IMR-90 (cell line): Measurements from ENCODE around the gene MTA1. TPM values are rescaled to one million over a fixed set of nuclear protein-coding genes. Genes with fewer than 3 reads are reported as not detected.

Experiments
- ATAC-seq: fragments of 200-7000 bp; cut with Tn5 transposase; 2 replicates; pipeline ENCODE4 v1.9.1; 2020; ENCODE audit warnings: low read depth, mild to moderate bottlenecking, moderate library complexity
- BruUV-seq: library from RNA; stranded (reverse); fragments of 400-500 nt; replicated peaks from 2 replicates; lab custom pipeline; 2021; lab: Mats Ljungman, UMichigan
- CTCF ChIA-PET: fragments of 300-600 bp; formaldehyde crosslinking; extraction: SDS; loops from one replicate; lab custom pipeline; 2021; ENCODE audit warnings: antibody characterized with exemption; lab: Yijun Ruan, JAX
- POLR2A ChIA-PET: fragments of 300-600 bp; sonication (Branson Sonifier 250); formaldehyde crosslinking; loops from one replicate; lab custom pipeline; 2022; ENCODE audit warnings: antibody characterized with exemption; ENCODE audit not compliant: unreplicated experiment; lab: Charles Lee
- DNase-seq: peaks from one replicate; pipeline ENCODE4 v3.0.0; 2013
- H2AFZ ChIP-seq: replicated peaks from 2 replicates; pipeline ENCODE3; 2013; ENCODE audit warnings: low read length, mild to moderate bottlenecking; ENCODE audit not compliant: poor library complexity
- H2AK5ac ChIP-seq: 2 replicates; pipeline ENCODE4 v1.6.1; 2013; ENCODE audit warnings: low read depth, low read length, inconsistent platforms
- H2AK9ac ChIP-seq: replicated peaks from 2 replicates; pipeline ENCODE3; 2013; ENCODE audit warnings: mild to moderate bottlenecking, low read depth, low read length, moderate library complexity; ENCODE audit not compliant: poor library complexity
- H2BK120ac ChIP-seq: 2 replicates; pipeline ENCODE4 v1.6.1; 2013; ENCODE audit warnings: low read depth, low read length, inconsistent platforms
- H2BK15ac ChIP-seq: 3 replicates; pipeline ENCODE4 v1.6.1; 2013; ENCODE audit warnings: low read depth, low read length, inconsistent platforms
- H2BK20ac ChIP-seq: 2 replicates; pipeline ENCODE4 v1.6.1; 2013; ENCODE audit warnings: low read depth, mild to moderate bottlenecking, inconsistent platforms, low read length, moderate library complexity
- H2BK5ac ChIP-seq: 2 replicates; pipeline ENCODE4 v1.6.1; 2013; ENCODE audit warnings: mild to moderate bottlenecking, low read depth, low read length, inconsistent platforms; ENCODE audit not compliant: poor library complexity, severe bottlenecking
- H3K14ac ChIP-seq: replicated peaks from 2 replicates; pipeline ENCODE4 v1.6.1; 2013; ENCODE audit warnings: low read depth, low read length, inconsistent platforms
- H3K18ac ChIP-seq: 2 replicates; pipeline ENCODE4 v1.6.1; 2013; ENCODE audit warnings: low read depth, low read length, control low read depth
- H3K23ac ChIP-seq: 2 replicates; pipeline ENCODE4 v1.6.1; 2013; ENCODE audit warnings: low read depth, low read length, inconsistent platforms
- H3K27ac ChIP-seq: 2 replicates; pipeline ENCODE4 v1.5.1; 2013; ENCODE audit warnings: mild to moderate bottlenecking, control low read depth, low read length; ENCODE audit not compliant: insufficient read depth
- H3K27me3 ChIP-seq: 2 replicates; pipeline ENCODE4 v1.6.1; 2013; ENCODE audit warnings: low read length; ENCODE audit not compliant: control insufficient read depth, insufficient read depth
- H3K36me3 ChIP-seq: 2 replicates; pipeline ENCODE4 v1.6.1; 2013; ENCODE audit warnings: low read length, mixed read lengths; ENCODE audit not compliant: control insufficient read depth, insufficient read depth
- H3K4ac ChIP-seq: 2 replicates; pipeline ENCODE4 v1.6.1; 2013; ENCODE audit warnings: low read depth, low read length, inconsistent platforms
- H3K4me1 ChIP-seq: 2 replicates; pipeline ENCODE4 v1.6.1; 2013; ENCODE audit warnings: low read length, mixed read lengths; ENCODE audit not compliant: control insufficient read depth, insufficient read depth
- H3K4me2 ChIP-seq: 2 replicates; pipeline ENCODE4 v1.6.1; 2013; ENCODE audit warnings: low read depth, mild to moderate bottlenecking, control low read depth, low read length, moderate library complexity
- H3K4me3 ChIP-seq: 2 replicates; pipeline ENCODE4 v1.5.1; 2013; ENCODE audit warnings: low read depth, mild to moderate bottlenecking, control low read depth, low read length, moderate library complexity; ENCODE audit not compliant: insufficient read depth
- H3K56ac ChIP-seq: 2 replicates; pipeline ENCODE4 v1.6.1; 2013; ENCODE audit warnings: low read length, inconsistent platforms; ENCODE audit not compliant: insufficient read depth; ENCODE audit errors: extremely low read depth
- H3K79me1 ChIP-seq, 2 experiments: 2 replicates each; pipeline ENCODE4 v1.6.1; 2013; ENCODE audit warnings: low read length in 2 of 2, inconsistent platforms in 1 of 2, low read depth in 1 of 2
- H3K9ac ChIP-seq: 2 replicates; pipeline ENCODE4 v1.6.1; 2013; ENCODE audit warnings: low read depth, low read length, control low read depth
- H3K9me1 ChIP-seq: 2 replicates; pipeline ENCODE4 v1.6.1; 2013; ENCODE audit warnings: low read length, inconsistent platforms; ENCODE audit not compliant: insufficient read depth
- H3K9me3 ChIP-seq: 2 replicates; pipeline ENCODE4 v1.6.1; 2013; ENCODE audit warnings: low read length; ENCODE audit not compliant: control insufficient read depth, insufficient read depth
- H4K20me1 ChIP-seq: 2 replicates; pipeline ENCODE4 v1.6.1; 2013; ENCODE audit warnings: low read length, inconsistent platforms; ENCODE audit not compliant: insufficient read depth
- H4K5ac ChIP-seq: 2 replicates; pipeline ENCODE4 v1.6.1; 2013; ENCODE audit warnings: mild to moderate bottlenecking, low read depth, low read length, control low read depth
- H4K8ac ChIP-seq, 2 experiments: 2 replicates each; pipeline ENCODE4 v1.6.1; 2013; ENCODE audit warnings: low read depth in 2 of 2, low read length in 2 of 2, control low read depth in 1 of 2, inconsistent platforms in 1 of 2
- H4K91ac ChIP-seq: 2 replicates; pipeline ENCODE4 v1.6.1; 2013; ENCODE audit warnings: low read depth, low read length, inconsistent platforms; ENCODE audit not compliant: insufficient read depth
- BHLHE40 ChIP-seq: fragments of 150-350 bp; IDR thresholded peaks from 2 replicates; pipeline ENCODE4 v1.6.1; 2016; ENCODE audit warnings: mild to moderate bottlenecking, low read depth, low read length
- CEBPB ChIP-seq: IDR thresholded peaks from 2 replicates; pipeline ENCODE4 v1.6.1; 2012; ENCODE audit warnings: low read depth, low read length, improper control_type of control experiment
- CTCF ChIP-seq: conservative IDR thresholded peaks from 2 replicates; pipeline ENCODE4 v1.5.1; 2012; ENCODE audit warnings: mild to moderate bottlenecking, low read depth, low read length, improper control_type of control experiment
- ELK1 ChIP-seq: fragments of 150-350 bp; IDR thresholded peaks from 2 replicates; pipeline ENCODE4 v1.6.1; 2016; ENCODE audit warnings: low read depth, mild to moderate bottlenecking, low read length, moderate library complexity, borderline replicate concordance
- FOS ChIP-seq: fragments of 150-350 bp; IDR thresholded peaks from 2 replicates; pipeline ENCODE4 v1.6.1; 2016; ENCODE audit warnings: low read depth, low read length
- MAFK ChIP-seq: IDR thresholded peaks from 2 replicates; pipeline ENCODE4 v1.6.1; 2012; ENCODE audit warnings: low read depth, low read length, improper control_type of control experiment
- MAZ ChIP-seq: IDR thresholded peaks from 2 replicates; pipeline ENCODE4 v1.6.1; 2012; ENCODE audit warnings: low read depth, mild to moderate bottlenecking, low read length, improper control_type of control experiment, moderate library complexity, borderline replicate concordance
- MXI1 ChIP-seq: IDR thresholded peaks from 2 replicates; pipeline ENCODE4 v1.6.1; 2012; ENCODE audit warnings: low read depth, mild to moderate bottlenecking, low read length, moderate library complexity, borderline replicate concordance
- NFE2L2 ChIP-seq: fragments of 150-350 bp; IDR thresholded peaks from 2 replicates; pipeline ENCODE4 v1.6.1; 2016; ENCODE audit warnings: low read depth, mild to moderate bottlenecking, low read length
- POLR2A ChIP-seq: IDR thresholded peaks from 2 replicates; pipeline ENCODE4 v1.6.1; 2012; ENCODE audit warnings: mild to moderate bottlenecking, low read depth, low read length
- RAD21 ChIP-seq: IDR thresholded peaks from 2 replicates; pipeline ENCODE4 v1.6.1; 2012; ENCODE audit warnings: low read length, improper control_type of control experiment
- RCOR1 ChIP-seq: IDR thresholded peaks from 2 replicates; pipeline ENCODE4 v1.6.1; 2012; ENCODE audit warnings: mild to moderate bottlenecking, low read length, improper control_type of control experiment; ENCODE audit not compliant: insufficient replicate concordance
- RFX5 ChIP-seq: IDR thresholded peaks from 2 replicates; pipeline ENCODE4 v1.8.0; 2012; ENCODE audit warnings: low read depth, mild to moderate bottlenecking, low read length, moderate library complexity
- USF2 ChIP-seq: fragments of 150-350 bp; IDR thresholded peaks from 2 replicates; pipeline ENCODE4 v1.6.1; 2017; ENCODE audit warnings: mild to moderate bottlenecking, antibody characterized with exemption, low read length, low read depth
- WGBS, 2 experiments: methylation state at CpG; one replicate each; pipeline versions ENCODE4 v1.1.5 to v1.1.7; 2013; ENCODE audit warnings: missing lambda C conversion rate in 2 of 2; ENCODE audit not compliant: insufficient read length in 1 of 2; ENCODE audit errors: extremely low coverage in 2 of 2; 5-methylcytosine and 5-hydroxymethylcytosine counted together
- dilution Hi-C: fragments of 300-500 bp; cut with HindIII; formaldehyde crosslinking; loops from one replicate; pipeline ENCODE4 v1.14.3; 2018; ENCODE audit warnings: low sequenced_read_pairs; ENCODE audit not compliant: unreplicated experiment
- in situ Hi-C: fragments of 300-500 bp; cut with MboI; formaldehyde crosslinking; loops from 3 replicates; pipeline ENCODE4 v1.14.3; 2019; ENCODE audit warnings: low sequenced_read_pairs, inconsistent platforms, mixed read lengths
- intact Hi-C: fragments of 100-400 bp; cut with micrococcal nuclease; formaldehyde crosslinking; loops from 2 replicates; pipeline ENCODE4 v1.10.0; 2022
- polyA plus RNA-seq, 3 experiments: library from polyadenylated mRNA; depleted of rRNA; stranded (reverse); fragments of >200 nt; gene quantifications; 2 replicates each; pipeline ENCODE4 v1.2.3, GENCODE V29; 2012; ENCODE audit warnings: low replicate concordance in 1 of 3
- total RNA-seq: library from RNA; depleted of rRNA; stranded (reverse); fragments of >200 nt; gene quantifications from 2 replicates; pipeline ENCODE4 v1.2.3, GENCODE V29; 2012

The MTA1 gene
- total and polyA plus RNA-seq, 2 of the 4 experiments (the other 2 are of a cell fraction), result 21.5 to 61.6 TPM

- Histone ChIP-seq H2BK15ac (no peak overlapping the region), H2AK9ac (no peak overlapping the region), H3K79me1 (peaks cover 4 to 30% of the 10 kb centered on the region in 2 experiments; a peak in 3 of 4 replicates), H4K8ac (no peak overlapping the region), H3K27ac (no peak overlapping the region), H3K4ac (no peak overlapping the region), H3K9me3 (no peaks in the 10 kb centered on the region), H2BK5ac (no peak overlapping the region), H3K4me1 (peaks cover 18% of the 10 kb centered on the region), H3K27me3 (no peaks in the 10 kb centered on the region), H2AFZ (no peak overlapping the region), H3K4me3 (no peak overlapping the region), H4K20me1 (peaks cover 14% of the 10 kb centered on the region), H3K18ac (no peak overlapping the region), H2BK120ac (no peak overlapping the region), H3K56ac (no peak overlapping the region), H2BK20ac (no peak overlapping the region), H4K91ac (no peak overlapping the region), H3K23ac (peak overlapping the region; percentile 16; the same call in 1 of the 2 replicates), H3K36me3 (peaks cover 3% of the 10 kb centered on the region; the same call in 1 of the 2 replicates), H4K5ac (no peak overlapping the region), H3K4me2 (no peak overlapping the region), H2AK5ac (no peak overlapping the region), H3K9ac (no peak overlapping the region), H3K14ac (no peak overlapping the region), H3K9me1 (peaks cover 10% of the 10 kb centered on the region; the same call in 1 of the 2 replicates)
- TF ChIP-seq ELK1 (no peak), MXI1 (no peak), POLR2A (no peak), RAD21 (no peak), RFX5 (no peak), MAZ (no peak), CEBPB (no peak), USF2 (no peak), NFE2L2 (no peak), FOS (no peak), RCOR1 (no peak), CTCF (no peak), MAFK (no peak), BHLHE40 (no peak)
- BruUV-seq, result no TSS peak
- intact Hi-C loops, result no loop called here
- POLR2A ChIA-PET, result no interaction called here
- dilution Hi-C loops, result no loop called here
- ATAC-seq (no peak), DNase-seq (no peak)
- CTCF ChIA-PET, result no interaction called here
- in situ Hi-C loops, result no loop called here
- WGBS, 2 experiments, result 75% methylated on average over 2 of the region's 3 CpGs; no CpG with 5 or more reads in 1 of the 2 experiments
These were observed 1.9 kb upstream of the MTA1 start for GRCh38 chr14:105417690-105418121.
